HG03378 (cell line): ENCODE results near the gene ATP5F1D.

Experiments
- ATAC-seq: cut with Tn5 transposase; IDR thresholded peaks from one replicate; pipeline ENCODE4 v1.9.1; 2021; ENCODE audit warnings: mild to moderate bottlenecking, moderate library complexity; ENCODE audit not compliant: unreplicated experiment

ATP5F1D gene

DNA sequence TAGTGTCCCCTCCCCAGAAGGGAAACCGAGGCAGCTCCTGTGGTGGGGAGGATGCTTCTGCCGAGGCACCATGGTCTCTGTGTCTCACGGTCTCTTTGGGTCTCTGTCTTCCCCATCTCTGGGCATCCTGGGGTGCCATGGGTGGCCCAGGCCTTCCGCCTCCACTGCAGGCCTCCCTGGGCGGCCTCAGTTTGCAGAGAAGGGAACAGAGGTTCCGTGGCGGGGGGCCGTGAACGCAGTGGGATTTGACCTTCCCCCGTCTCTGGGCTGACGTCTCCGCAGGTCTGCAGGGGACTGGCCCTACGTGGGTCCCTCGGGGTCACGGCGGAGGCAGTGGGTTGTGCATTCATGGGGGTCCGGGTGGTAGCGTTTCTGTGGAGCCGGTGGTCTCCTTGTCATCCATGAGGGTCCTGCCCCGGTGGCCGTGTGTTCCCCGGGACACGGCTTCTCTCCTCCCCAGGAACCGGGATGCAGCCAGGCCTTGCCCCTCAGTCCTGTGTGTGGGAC, 48.7 kb downstream of the ATP5F1D start:
- ATAC-seq = no peak

DNA sequence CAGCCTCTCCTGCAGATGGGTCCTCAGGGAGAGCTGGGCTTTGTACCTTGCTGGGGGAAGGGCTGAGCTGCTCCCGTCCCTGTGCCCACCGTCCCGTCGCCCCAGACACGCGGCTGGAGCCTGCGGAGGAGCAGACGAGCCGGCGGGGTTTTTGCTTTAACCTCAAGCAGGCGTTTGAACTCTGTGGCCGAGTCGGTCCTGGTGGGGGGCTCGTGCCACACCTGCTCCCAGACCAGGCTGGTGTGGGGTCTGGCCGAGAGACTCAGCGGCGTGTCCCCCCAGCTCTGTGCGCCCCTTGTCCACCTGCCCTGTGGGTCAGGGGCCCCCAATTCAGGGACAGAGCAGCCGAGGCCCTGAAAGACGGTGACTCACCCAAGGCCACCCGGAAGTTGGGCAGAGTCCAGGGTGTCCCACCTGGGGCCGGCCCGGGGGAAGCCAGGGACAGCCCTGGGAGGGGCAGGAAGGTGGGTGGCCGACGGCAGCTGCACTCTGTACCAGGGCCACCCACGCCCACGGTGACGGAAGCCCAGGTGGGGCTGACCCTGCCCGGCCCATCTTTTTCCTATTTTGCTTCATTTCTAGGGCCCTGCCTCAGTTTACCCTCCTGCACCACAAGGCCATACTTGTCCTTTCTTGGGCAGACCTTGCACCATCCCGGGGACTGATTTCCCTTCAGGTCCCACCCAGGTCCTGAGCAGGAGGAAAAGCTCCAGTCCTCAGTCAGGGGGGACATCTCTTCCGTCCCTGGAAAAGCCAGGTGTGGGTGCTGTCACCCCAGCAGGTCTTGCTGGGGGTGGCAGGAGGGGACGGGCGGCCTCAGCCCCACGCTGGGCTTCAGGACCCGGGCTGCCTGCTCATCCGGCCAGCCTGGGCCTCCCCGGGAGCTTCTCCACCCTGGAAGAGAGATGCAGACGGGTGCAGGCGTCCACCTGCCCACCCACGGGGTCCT, 49.4 kb downstream of the ATP5F1D start:
- ATAC-seq = no peak

DNA sequence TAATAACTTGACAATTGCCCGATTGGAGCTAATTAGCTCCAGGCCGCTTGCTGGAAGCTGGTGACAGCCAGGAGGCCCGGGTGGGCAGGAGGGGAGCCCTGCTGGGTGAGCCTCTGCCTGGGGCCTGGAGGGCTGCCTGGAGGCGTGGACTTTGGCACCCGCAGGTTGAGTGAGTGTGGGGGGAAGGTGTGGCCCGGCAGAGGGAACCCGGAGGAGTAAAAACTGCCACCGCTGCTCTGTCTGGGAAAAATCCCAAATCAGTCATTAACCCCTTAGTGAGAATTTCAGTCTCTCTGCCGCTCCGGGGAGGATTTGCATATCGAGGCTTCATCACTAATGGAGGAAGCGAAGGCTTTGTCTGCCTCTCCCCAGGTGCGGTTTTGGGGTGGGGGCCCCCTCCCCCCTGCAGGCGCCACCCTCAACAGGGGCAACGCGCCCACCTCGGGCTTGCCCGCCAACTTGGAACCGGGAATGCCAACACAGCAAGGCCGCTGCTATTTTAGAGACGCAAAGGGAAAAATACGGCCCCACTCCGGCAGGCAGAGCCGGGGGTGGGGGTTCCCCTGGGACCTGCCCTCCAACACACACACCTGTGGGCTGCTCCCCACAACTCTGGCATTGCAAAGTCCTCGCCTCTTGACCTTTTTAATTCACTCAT, 50.3 kb downstream of the ATP5F1D start:
- no peak for ATAC-seq

DNA sequence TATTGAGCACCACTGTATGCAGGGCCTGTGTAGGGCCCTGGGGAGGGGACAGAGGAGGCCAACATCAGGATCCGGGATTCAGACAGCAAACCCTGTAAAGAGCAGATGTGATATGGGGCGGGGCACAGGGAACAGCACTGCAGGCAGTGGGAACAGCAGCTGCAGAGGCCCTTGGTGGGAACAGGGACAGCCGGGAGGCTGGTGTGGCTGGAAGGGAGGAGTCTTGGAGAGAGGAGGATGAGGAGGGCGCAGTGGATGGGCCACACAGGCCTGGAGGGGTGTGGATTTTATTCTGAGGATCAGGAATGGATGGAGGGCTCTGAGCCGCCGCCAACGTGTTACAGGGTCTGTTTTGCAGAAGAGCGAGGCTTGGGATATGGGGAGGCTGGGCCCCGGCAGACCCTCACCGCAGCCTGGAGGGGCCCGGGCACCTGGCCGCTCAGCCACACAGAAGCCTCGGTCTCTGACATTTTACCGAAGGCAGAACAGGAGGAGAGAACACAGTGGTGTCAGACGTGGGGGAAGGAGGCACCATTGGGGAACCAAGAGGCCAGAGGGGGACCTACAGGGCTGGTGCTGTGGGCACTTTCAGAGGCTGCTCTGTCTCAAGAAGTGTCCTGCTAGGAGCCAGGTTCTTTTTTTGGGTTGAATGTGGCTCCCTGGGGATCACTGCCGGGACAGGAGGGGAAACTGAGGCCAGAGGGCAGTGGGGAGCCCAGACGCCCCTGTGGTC, 51.0 kb downstream of the ATP5F1D start:
- no peak for ATAC-seq

DNA sequence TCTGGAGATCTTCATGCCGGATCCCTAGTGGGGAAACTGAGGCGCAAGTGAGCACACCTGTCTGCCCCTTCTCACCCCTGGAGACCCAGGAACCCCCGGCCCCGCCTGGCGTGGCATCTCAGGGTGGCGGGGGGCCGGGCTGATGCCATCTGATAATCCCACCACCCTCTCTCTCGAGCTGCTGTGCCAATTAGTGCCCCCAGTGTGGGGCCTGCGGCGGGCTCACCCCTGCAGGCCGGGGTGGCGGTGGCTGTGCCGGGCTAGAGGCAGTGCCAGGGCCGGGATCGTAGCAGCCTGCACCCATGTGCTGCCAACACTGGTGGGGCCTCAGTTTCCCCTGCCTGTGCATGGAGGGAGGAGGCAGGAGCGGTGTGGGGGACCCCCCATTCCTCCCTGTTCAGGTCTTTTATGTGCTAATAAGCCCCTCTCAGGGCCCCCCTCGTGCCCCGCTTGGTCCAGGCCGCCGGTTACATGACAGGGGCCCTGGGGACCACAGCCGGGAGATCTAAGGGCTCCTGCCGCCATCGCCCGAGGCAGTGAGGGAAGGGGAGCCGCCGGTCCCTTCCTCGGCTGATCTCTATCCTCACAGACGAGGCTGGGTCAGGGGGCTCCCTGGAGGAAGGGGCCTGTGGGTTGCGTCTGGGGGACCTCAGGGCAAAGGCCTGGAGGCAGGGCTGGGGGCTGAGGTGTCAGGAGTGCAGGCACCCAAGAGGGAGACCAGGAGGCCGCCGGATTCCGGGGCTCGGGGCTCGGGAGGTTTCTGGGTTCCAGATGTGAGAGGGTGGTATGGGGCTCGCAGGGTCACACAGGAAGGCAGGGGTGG, 52.4 kb downstream of the ATP5F1D start:
- no peak for ATAC-seq
